ENCODE data around the gene UGT3A1.

UGT3A1 gene

GRCh38 chr5:35908228-35908627, 83.0 kb downstream of the UGT3A1 start:
- DNase-seq (ENCODE audit: low spot score), result no peak

- no peak for DNase-seq (ENCODE audit: low spot score)
Observed at GRCh38 chr5:35904443-35905132, 86.6 kb downstream of the UGT3A1 start.

GRCh38 chr5:35903631-35904203, 87.5 kb downstream of the UGT3A1 start:
- DNase-seq (ENCODE audit: low spot score), result no peak

- no peak for DNase-seq (ENCODE audit: low spot score)
Observed at GRCh38 chr5:35902046-35902672, 89.0 kb downstream of the UGT3A1 start.

Data from LoVo (cell line).